NCI-H187 treated with DMSO at 0.1 percent for 48 hours (cell line): ENCODE results near the gene FAM98B.

Experiments used
- DNase-seq: peaks from one replicate; lab custom pipeline; 2025; lab: John Stamatoyannopoulos, UW

FAM98B gene

GRCh38 chr15:38507570-38507969, 53.6 kb downstream of the FAM98B start:
- DNase-seq: no peak

- no peak for DNase-seq
Observed at GRCh38 chr15:38508647-38509046, 54.7 kb downstream of the FAM98B start.

- no peak for DNase-seq
Observed at GRCh38 chr15:38509152-38509551, 55.2 kb downstream of the FAM98B start.

GRCh38 chr15:38512901-38513300, 59.0 kb downstream of the FAM98B start:
- no peak for DNase-seq

GRCh38 chr15:38514601-38515000, 60.7 kb downstream of the FAM98B start:
- no peak for DNase-seq

- no peak for DNase-seq
Observed at GRCh38 chr15:38516626-38517025, 62.7 kb downstream of the FAM98B start.

- no peak for DNase-seq
Observed at GRCh38 chr15:38517312-38517975, 63.5 kb downstream of the FAM98B start.

- no peak for DNase-seq
Observed at GRCh38 chr15:38518084-38518483, 64.2 kb downstream of the FAM98B start.

GRCh38 chr15:38520035-38520434, 66.1 kb downstream of the FAM98B start:
- no peak for DNase-seq

GRCh38 chr15:38521316-38521715, 67.4 kb downstream of the FAM98B start:
- DNase-seq: no peak

- peak; percentile 11 for DNase-seq
Observed at GRCh38 chr15:38522922-38523321, 69.0 kb downstream of the FAM98B start.

GRCh38 chr15:38524156-38524555, 70.2 kb downstream of the FAM98B start:
- DNase-seq: no peak

GRCh38 chr15:38525489-38525888, 71.6 kb downstream of the FAM98B start:
- DNase-seq: no peak

- no peak for DNase-seq
Observed at GRCh38 chr15:38526158-38526557, 72.2 kb downstream of the FAM98B start.

- DNase-seq: no peak
Observed at GRCh38 chr15:38528294-38528693, 74.4 kb downstream of the FAM98B start.

GRCh38 chr15:38530113-38530512, 76.2 kb downstream of the FAM98B start:
- no peak for DNase-seq

GRCh38 chr15:38531509-38531908, 77.6 kb downstream of the FAM98B start:
- DNase-seq: no peak

GRCh38 chr15:38532728-38533127, 78.8 kb downstream of the FAM98B start:
- no peak for DNase-seq

GRCh38 chr15:38533416-38533915, 79.5 kb downstream of the FAM98B start:
- DNase-seq: no peak

- DNase-seq: no peak
Observed at GRCh38 chr15:38533926-38534325, 80.0 kb downstream of the FAM98B start.

GRCh38 chr15:38534691-38535090, 80.8 kb downstream of the FAM98B start:
- DNase-seq: no peak

- no peak for DNase-seq
Observed at GRCh38 chr15:38535491-38536200, 81.7 kb downstream of the FAM98B start.

GRCh38 chr15:38536201-38536676, 82.3 kb downstream of the FAM98B start:
- DNase-seq: no peak
